ENCODE data around the gene CERS4. TPM values are rescaled to one million over a fixed set of nuclear protein-coding genes. Genes with fewer than 3 reads are reported as not detected.

Gene CERS4
- total and polyA plus RNA-seq, 2 of the 8 experiments (the other 6 are each of a cell fraction or from before 2014, with no cell fraction given): 88.2 to 179 TPM

DNA sequence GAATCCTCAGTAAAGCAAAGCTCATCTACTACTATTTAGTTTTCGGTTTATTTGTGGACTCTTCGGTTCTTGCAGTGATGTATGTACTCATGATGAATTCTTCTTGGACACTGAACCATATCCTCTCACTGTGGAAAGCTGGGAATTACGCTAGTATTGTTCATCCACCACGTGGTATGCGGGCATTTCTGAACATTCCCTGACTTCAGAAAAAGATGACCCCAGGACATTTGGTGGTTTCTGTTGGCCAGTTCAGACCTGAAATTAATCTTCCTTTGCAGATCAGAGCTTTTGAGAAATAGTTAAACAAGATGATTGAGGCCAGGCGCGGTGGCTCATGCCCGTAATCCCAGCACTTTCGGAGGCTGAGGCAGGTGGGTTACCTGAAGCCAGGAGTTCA, 34.5 kb upstream of the CERS4 start (continued):
- TF ChIP-seq SIN3A (conservative IDR thresholded peaks at IDR 0.05 in 1 of 2, IDR thresholded peaks at IDR 0.05 in 1 of 2; ENCODE audit: low read depth in 1 of 2, low read length in 2 of 2) (no peak), POLR2AphosphoS5 (IDR thresholded peaks at IDR 0.05; ENCODE audit: low read depth, low read length) (no peak)
